Ishikawa (cell line): ENCODE data around the gene ACTR3.

Source experiments
- CEBPB ChIP-seq: IDR thresholded peaks from 2 replicates; pipeline ENCODE4 v1.6.1; 2012
- CREB1 ChIP-seq: IDR thresholded peaks from 2 replicates; pipeline ENCODE4 v1.6.1; 2012; ENCODE audit warnings: low read depth
- EGR1 ChIP-seq: IDR thresholded peaks from 2 replicates; pipeline ENCODE4 v1.6.1; 2012
- EP300 ChIP-seq: IDR thresholded peaks from 2 replicates; pipeline ENCODE4 v1.6.1; 2012; ENCODE audit warnings: borderline replicate concordance
- FOXM1 ChIP-seq: IDR thresholded peaks from 2 replicates; pipeline ENCODE4 v1.6.1; 2012; ENCODE audit warnings: low read depth, borderline replicate concordance
- MAX ChIP-seq: IDR thresholded peaks from 2 replicates; pipeline ENCODE4 v1.6.1; 2012
- NFIC ChIP-seq: IDR thresholded peaks from 2 replicates; pipeline ENCODE4 v1.6.1; 2012
- RAD21 ChIP-seq: IDR thresholded peaks from 2 replicates; pipeline ENCODE4 v1.6.1; 2012; ENCODE audit warnings: low read depth
- REST ChIP-seq: IDR thresholded peaks from 2 replicates; pipeline ENCODE4 v1.6.1; 2012; ENCODE audit warnings: low read depth, mild to moderate bottlenecking
- TAF1 ChIP-seq: IDR thresholded peaks from 2 replicates; pipeline ENCODE4 v1.6.1; 2012; ENCODE audit warnings: low read depth, mild to moderate bottlenecking
- TCF12 ChIP-seq: IDR thresholded peaks from 2 replicates; pipeline ENCODE4 v1.6.1; 2012; ENCODE audit warnings: low read depth
- TEAD4 ChIP-seq: IDR thresholded peaks from 2 replicates; pipeline ENCODE4 v1.6.1; 2012
- USF1 ChIP-seq: IDR thresholded peaks from 2 replicates; pipeline ENCODE4 v1.6.1; 2012
- YY1 ChIP-seq: IDR thresholded peaks from 2 replicates; pipeline ENCODE4 v1.6.1; 2012; ENCODE audit warnings: low read depth
- ZBTB7A ChIP-seq: IDR thresholded peaks from 2 replicates; pipeline ENCODE4 v1.6.1; 2012; ENCODE audit warnings: low read depth

The ACTR3 gene

GRCh38 chr2:113846429-113846828 is 43.5 kb upstream of the ACTR3 start:
- no peak for TF ChIP-seq FOXM1
- no peak for TF ChIP-seq RAD21
- TF ChIP-seq CEBPB = no peak

- TF ChIP-seq ZBTB7A = no peak
- TF ChIP-seq MAX = peak; percentile 38; the same call in 1 of the 2 replicates
- no peak for TF ChIP-seq YY1
Observed at GRCh38 chr2:113847144-113847543, 42.7 kb upstream of the ACTR3 start.

GRCh38 chr2:113848758-113849415 is 41.0 kb upstream of the ACTR3 start:
- TF ChIP-seq EP300 (no peak), CEBPB (no peak), NFIC (no peak), REST (no peak), TCF12 (no peak), USF1 (no peak), YY1 (no peak), MAX (no peak), RAD21 (no peak), FOXM1 (no peak), ZBTB7A (no peak), CREB1 (no peak)

- no peak for TF ChIP-seq TAF1
- TF ChIP-seq MAX = no peak
- no peak for TF ChIP-seq CREB1
- TF ChIP-seq RAD21 = no peak
- no peak for TF ChIP-seq YY1
- TF ChIP-seq FOXM1 = no peak
- TF ChIP-seq CEBPB = no peak
- no peak for TF ChIP-seq ZBTB7A
- TF ChIP-seq USF1 = no peak
- no peak for TF ChIP-seq REST
- no peak for TF ChIP-seq NFIC
- TF ChIP-seq TCF12 = no peak
- TF ChIP-seq EP300 = no peak
- no peak for TF ChIP-seq TEAD4
- no peak for TF ChIP-seq EGR1
Observed at GRCh38 chr2:113850687-113851086, 39.2 kb upstream of the ACTR3 start.

GRCh38 chr2:113851640-113852039 is 38.2 kb upstream of the ACTR3 start:
- TF ChIP-seq ZBTB7A (no peak), MAX (no peak), CREB1 (no peak), USF1 (no peak), YY1 (no peak), EGR1 (no peak), NFIC (no peak), CEBPB (no peak), FOXM1 (no peak), TAF1 (no peak), TCF12 (no peak), REST (no peak)
